Skeletal muscle cell (primary cell): ENCODE data around the gene DSC2.

ENCODE experiments used
- DNase-seq: peaks from one replicate; pipeline ENCODE4 v3.0.0-alpha.2; 2010; ENCODE audit warnings: low read depth
- H3K4me3 ChIP-seq: 2 replicates; pipeline ENCODE4 v1.5.1; 2011; ENCODE audit warnings: low read depth, mild to moderate bottlenecking, control low read depth, low read length, moderate library complexity

DSC2 gene

GRCh38 chr18:31099450-31100230, 2.6 kb downstream of the DSC2 start:
- no peak for DNase-seq
- no peak overlapping the region for H3K4me3 ChIP-seq

- H3K4me3 ChIP-seq, result no peak overlapping the region
- no peak for DNase-seq
Measured at GRCh38 chr18:31098878-31099277, 3.3 kb downstream of the DSC2 start.

DNA sequence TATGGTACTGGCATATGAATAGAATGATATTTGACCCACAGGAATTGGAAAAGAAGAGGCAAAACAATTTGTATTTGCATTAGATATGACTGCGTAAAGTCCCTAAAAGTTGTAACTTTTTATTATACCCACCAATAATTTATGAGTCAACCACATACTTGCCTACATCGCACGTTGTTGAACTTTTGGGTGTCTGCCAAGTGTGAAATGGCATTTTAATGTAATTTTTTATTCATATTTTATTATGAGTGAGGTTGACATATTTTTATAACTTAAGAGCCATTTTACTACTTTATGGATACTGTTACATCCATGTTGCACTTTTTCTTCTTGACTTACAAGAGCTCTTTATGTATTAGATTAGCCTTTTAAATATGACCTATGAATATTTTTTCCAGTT, 4.6 kb downstream of the DSC2 start:
- no peak for DNase-seq
- H3K4me3 ChIP-seq, result no peak overlapping the region

- no peak overlapping the region for H3K4me3 ChIP-seq
- no peak for DNase-seq
Measured at GRCh38 chr18:31093880-31094279, 8.3 kb downstream of the DSC2 start.

GRCh38 chr18:31093294-31093693, 8.9 kb downstream of the DSC2 start:
- no peak overlapping the region for H3K4me3 ChIP-seq
- DNase-seq, result no peak

DNA sequence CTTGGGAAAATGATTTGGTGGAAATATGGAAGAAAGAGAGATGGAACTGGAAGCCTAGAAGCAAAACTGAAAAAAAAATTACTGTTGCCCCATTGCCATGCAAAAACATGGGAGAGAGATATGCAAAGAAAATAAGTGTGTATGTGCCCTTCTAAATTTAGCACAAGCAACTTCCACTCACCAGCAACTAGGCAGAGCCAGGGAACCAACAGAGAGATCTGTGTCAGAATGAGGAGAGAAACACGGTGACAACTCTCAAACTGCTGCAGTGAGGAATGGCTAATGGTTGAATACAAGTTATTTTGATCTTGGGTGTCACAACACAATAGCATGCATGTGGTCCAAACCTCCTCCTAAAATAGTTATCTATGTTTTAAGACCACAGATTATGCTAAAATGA, 10.9 kb downstream of the DSC2 start:
- no peak for DNase-seq

DNA sequence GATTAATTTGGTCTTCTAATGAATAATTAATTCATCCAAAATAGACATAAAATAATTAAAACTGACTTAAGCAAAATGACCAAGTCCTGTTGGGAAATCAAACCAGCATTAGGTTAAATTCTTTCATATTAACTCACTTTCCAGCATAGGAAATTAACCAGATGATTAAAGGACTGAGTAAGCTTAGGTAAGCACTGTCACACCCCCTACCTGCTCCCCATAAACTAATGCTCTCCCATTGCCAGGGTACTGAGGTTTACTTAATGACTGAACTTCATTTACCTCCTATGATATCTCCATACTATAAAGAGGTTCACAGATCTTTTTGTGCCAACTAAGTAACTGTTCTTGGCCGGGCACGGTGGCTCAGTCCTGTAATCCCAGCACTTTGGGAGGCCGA, 13.7 kb downstream of the DSC2 start:
- DNase-seq, result no peak
- no peak overlapping the region for H3K4me3 ChIP-seq

More for the DNA sequence above, 10.9 kb downstream of the DSC2 start:
- no peak overlapping the region for H3K4me3 ChIP-seq

- no peak overlapping the region for H3K4me3 ChIP-seq
- no peak for DNase-seq
Measured at GRCh38 chr18:31079973-31080372, 22.2 kb downstream of the DSC2 start.

- H3K4me3 ChIP-seq, result no peak overlapping the region
- DNase-seq, result no peak
Measured at GRCh38 chr18:31077878-31078277, 24.3 kb downstream of the DSC2 start.

DNA sequence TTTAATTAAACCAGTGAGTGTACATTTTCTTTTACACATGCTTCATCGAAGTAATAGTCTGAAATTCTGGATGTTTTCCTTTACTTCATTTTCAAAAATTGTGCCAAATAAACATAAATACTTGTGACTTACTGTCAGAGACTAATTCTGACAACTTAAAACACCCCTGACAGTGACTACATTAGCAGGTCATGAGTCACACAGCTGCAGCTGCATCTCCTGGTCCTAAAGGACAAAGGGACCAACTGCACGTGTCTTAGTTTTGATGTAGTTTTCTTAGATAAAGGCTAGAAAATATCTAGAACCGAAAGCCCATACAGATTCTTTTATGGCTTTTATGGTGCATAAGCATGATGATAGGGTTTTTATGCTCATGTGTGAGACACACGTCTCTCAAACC, 30.0 kb downstream of the DSC2 start:
- no peak for DNase-seq
- no peak overlapping the region for H3K4me3 ChIP-seq

- no peak for DNase-seq
- no peak overlapping the region for H3K4me3 ChIP-seq
Measured at GRCh38 chr18:31070206-31070605, 32.0 kb downstream of the DSC2 start.

GRCh38 chr18:31066266-31066665, 36.0 kb downstream of the DSC2 start:
- no peak overlapping the region for H3K4me3 ChIP-seq
- DNase-seq, result no peak

- no peak for DNase-seq
- no peak overlapping the region for H3K4me3 ChIP-seq
Measured at GRCh38 chr18:31065036-31065773, 37.0 kb downstream of the DSC2 start.

- no peak overlapping the region for H3K4me3 ChIP-seq
- DNase-seq, result no peak
Measured at GRCh38 chr18:31064130-31064529, 38.1 kb downstream of the DSC2 start.

DNA sequence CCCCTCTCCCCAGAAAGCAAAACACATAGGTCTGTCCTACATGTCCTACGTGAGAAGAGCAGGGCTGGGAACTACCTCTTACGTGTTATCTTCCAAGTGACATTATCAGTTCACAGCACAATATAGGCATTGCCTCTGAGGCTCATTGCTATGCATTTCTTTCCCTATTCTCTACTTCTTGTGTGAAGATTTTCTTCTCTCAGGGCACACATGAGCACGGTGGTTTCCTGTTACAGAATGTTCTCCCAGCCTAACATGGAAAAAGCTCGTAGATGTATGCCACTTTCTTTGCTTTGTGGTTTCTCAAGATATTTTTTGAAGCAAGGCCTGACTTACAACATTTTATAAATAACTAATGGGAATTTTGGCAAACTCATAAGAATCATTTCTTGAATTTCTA, 40.3 kb downstream of the DSC2 start:
- no peak overlapping the region for H3K4me3 ChIP-seq
- no peak for DNase-seq

DNA sequence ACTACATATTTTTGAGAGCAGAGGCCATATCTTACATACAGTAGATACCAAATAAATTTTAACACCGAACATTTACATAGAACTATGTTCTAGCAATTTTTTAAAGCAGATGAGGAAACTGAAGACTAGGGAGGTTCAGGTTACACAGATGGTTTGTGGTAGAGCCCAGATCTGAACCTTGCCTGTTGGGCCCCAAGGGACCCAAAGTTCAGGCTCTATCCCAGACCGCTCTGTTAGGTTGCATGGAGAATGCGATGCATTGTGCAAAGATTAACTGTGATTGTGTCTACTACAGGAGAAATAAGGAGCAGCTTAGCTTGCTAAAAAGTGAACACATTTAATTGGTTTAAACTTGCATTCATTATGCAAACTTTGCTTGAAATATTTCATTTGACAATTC, 43.3 kb downstream of the DSC2 start:
- DNase-seq, result no peak

DNA sequence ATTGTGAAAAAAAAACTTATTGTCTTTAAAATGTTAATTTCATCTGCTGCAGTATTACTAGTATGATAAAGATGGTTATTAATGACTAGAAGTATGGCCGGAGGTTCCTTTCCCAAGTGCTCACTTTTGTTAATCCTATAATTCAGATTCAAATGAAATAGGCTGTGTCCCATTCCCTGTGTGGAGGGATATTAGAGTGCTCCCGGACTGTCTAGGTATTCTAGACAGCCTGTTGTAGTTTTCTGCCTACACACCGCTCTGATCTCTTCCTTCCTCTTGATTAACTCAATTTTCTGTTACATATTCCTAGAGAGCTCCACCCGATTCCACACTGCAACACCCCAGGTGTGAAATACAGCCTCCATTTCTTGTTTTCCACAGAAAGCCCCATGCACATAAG, 44.3 kb downstream of the DSC2 start:
- H3K4me3 ChIP-seq, result no peak overlapping the region
- no peak for DNase-seq

More for the DNA sequence above, 43.3 kb downstream of the DSC2 start:
- H3K4me3 ChIP-seq, result no peak overlapping the region

DNA sequence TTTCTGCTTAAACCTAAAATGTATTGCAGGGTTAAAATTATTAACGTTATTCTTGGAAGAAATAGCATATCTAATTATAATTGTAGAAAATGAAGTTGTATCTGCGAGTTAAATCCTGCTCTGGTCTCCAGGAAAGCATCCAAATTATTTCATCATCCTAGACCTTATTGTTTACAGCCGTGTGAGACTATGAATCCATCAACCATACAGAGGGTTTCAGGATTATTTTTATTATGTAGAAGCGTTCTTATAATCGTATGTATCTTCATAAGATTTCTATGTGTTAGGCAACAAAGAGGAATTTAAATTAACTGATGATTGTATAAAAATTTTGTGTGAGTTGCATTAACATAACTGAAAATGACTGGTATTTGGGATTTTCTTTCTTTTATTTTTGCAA, 45.2 kb downstream of the DSC2 start:
- DNase-seq, result no peak
- no peak overlapping the region for H3K4me3 ChIP-seq

DNA sequence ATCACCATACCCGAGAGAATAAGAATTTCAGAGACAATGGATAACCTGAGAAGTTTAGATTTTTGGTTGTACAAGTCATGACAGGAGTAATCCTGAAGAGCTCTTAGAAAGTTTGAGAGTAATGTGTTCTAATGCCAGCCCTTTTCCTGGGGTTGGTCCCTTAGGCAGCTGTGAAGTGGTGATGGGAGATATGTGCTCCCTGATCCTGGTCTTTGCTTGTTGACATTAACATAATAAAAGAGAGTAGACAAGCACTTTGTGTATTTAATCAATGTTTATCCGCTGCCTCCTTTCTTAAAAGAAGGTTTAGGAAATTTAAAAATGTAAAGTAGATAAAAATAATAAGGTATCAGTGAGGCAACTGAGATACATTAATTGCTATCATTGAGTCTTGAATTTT, 45.9 kb downstream of the DSC2 start:
- no peak overlapping the region for H3K4me3 ChIP-seq
- DNase-seq, result no peak

DNA sequence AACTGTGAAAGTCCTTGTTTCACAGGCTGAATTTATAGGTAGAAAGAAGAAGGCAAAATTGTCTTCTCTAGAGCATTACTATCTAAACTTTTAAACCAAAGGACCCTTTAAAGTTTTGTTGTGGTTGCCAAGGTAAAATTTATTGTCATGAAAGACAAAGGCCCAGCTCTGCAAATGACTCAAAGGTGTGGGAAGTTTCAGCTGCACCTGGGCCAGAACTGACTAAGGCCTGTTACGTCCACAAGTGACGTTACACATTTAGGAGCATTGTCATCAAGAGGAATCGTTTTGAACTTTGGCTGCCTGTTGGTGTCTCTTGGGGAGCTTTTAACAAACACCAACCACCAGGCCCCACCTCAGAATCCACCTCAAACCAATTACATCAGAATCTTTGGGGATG, 51.6 kb downstream of the DSC2 start:
- H3K4me3 ChIP-seq, result no peak overlapping the region

GRCh38 chr18:31049189-31049588, 53.0 kb downstream of the DSC2 start:
- DNase-seq, result no peak
- H3K4me3 ChIP-seq, result no peak overlapping the region

More for the DNA sequence above, 51.6 kb downstream of the DSC2 start:
- no peak for DNase-seq
